Fibroblast of upper back skin (primary cell): Measurements from ENCODE around the gene SEZ6L.

Experiments used
- DNase-seq: peaks from one replicate; pipeline ENCODE4 v3.0.0-alpha.2; 2013

SEZ6L gene

GRCh38 chr22:26169315-26170111 is at the start of gene SEZ6L:
SEZ6L (plus strand) TSS chr22:26169462; CDS start chr22:26169670, 208 bp downstream.
- no peak for DNase-seq

GRCh38 chr22:26122920-26123468 is 46.3 kb upstream of the SEZ6L start:
- no peak for DNase-seq

- no peak for DNase-seq
These were observed 44.1 kb upstream of the SEZ6L start for GRCh38 chr22:26124991-26125725.

GRCh38 chr22:26127126-26127525 is 42.1 kb upstream of the SEZ6L start:
- no peak for DNase-seq

GRCh38 chr22:26127556-26127955 is 41.7 kb upstream of the SEZ6L start:
- DNase-seq: no peak

- no peak for DNase-seq
These were observed 37.6 kb upstream of the SEZ6L start for GRCh38 chr22:26131589-26132154.

- no peak for DNase-seq
These were observed 34.5 kb upstream of the SEZ6L start for GRCh38 chr22:26134654-26135330.

GRCh38 chr22:26135806-26136205 is 33.5 kb upstream of the SEZ6L start:
- DNase-seq: no peak

- DNase-seq: no peak
These were observed 30.0 kb upstream of the SEZ6L start for GRCh38 chr22:26139310-26139709.

- no peak for DNase-seq
These were observed 27.4 kb upstream of the SEZ6L start for GRCh38 chr22:26141831-26142230.

GRCh38 chr22:26143806-26144325 is 25.4 kb upstream of the SEZ6L start:
- DNase-seq: no peak

GRCh38 chr22:26159886-26160285 is 9.4 kb upstream of the SEZ6L start:
- no peak for DNase-seq

GRCh38 chr22:26161746-26162145 is 7.5 kb upstream of the SEZ6L start:
- no peak for DNase-seq

GRCh38 chr22:26162926-26163325 is 6.3 kb upstream of the SEZ6L start:
- DNase-seq: no peak

- no peak for DNase-seq
These were observed 5.1 kb upstream of the SEZ6L start for GRCh38 chr22:26164174-26164573.

- DNase-seq: no peak
These were observed 871 bp upstream of the SEZ6L start for GRCh38 chr22:26168330-26168851.

GRCh38 chr22:26168939-26169314 is 335 bp upstream of the SEZ6L start:
- DNase-seq: no peak

GRCh38 chr22:26170112-26170492 is 840 bp downstream of the SEZ6L start:
- DNase-seq: no peak

GRCh38 chr22:26170795-26171580 is 1.7 kb downstream of the SEZ6L start:
- no peak for DNase-seq

GRCh38 chr22:26172389-26172990 is 3.2 kb downstream of the SEZ6L start:
- peak; percentile 10 for DNase-seq

GRCh38 chr22:26174280-26174679 is 5.0 kb downstream of the SEZ6L start:
- no peak for DNase-seq
